GM08714 (cell line): ENCODE data around the gene TP53.
A peak's percentile ranks its signal among the peaks of the same experiment; 100 is the strongest.

ENCODE experiments used
- H3K4me3 ChIP-seq: fragments of 200-500 bp; sonication (Bioruptor generic); 2 replicates; pipeline ENCODE4 v1.5.1; 2014; ENCODE audit warnings: mild to moderate bottlenecking, low read length, inconsistent platforms
- ZNF274 ChIP-seq: IDR thresholded peaks from 2 replicates; pipeline ENCODE4 v1.6.1; 2012; ENCODE audit warnings: mild to moderate bottlenecking, low read depth, low read length

Gene TP53

GRCh38 chr17:7673239-7673638, 14.1 kb downstream of the TP53 start:
- H3K4me3 ChIP-seq, result no peak overlapping the region
- TF ChIP-seq ZNF274, result no peak

- TF ChIP-seq ZNF274, result no peak
- H3K4me3 ChIP-seq, result no peak overlapping the region
Observed at GRCh38 chr17:7668482-7668881, 18.8 kb downstream of the TP53 start.

GRCh38 chr17:7667656-7668406, 19.5 kb downstream of the TP53 start:
- no peak for TF ChIP-seq ZNF274
- no peak overlapping the region for H3K4me3 ChIP-seq

GRCh38 chr17:7656958-7657609, 30.2 kb downstream of the TP53 start:
- TF ChIP-seq ZNF274, result no peak
- H3K4me3 ChIP-seq, result no peak overlapping the region

GRCh38 chr17:7655541-7655840, 31.8 kb downstream of the TP53 start:
- TF ChIP-seq ZNF274, result no peak
- H3K4me3 ChIP-seq, result no peak overlapping the region

- H3K4me3 ChIP-seq, result no peak overlapping the region
- TF ChIP-seq ZNF274, result no peak
Observed at GRCh38 chr17:7654832-7655540, 32.3 kb downstream of the TP53 start.

GRCh38 chr17:7652388-7653356, 34.6 kb downstream of the TP53 start:
- TF ChIP-seq ZNF274, result no peak

GRCh38 chr17:7651665-7652387, 35.5 kb downstream of the TP53 start:
- H3K4me3 ChIP-seq, result no peak overlapping the region
- no peak for TF ChIP-seq ZNF274

More at GRCh38 chr17:7652388-7653356, 34.6 kb downstream of the TP53 start:
- no peak overlapping the region for H3K4me3 ChIP-seq

- TF ChIP-seq ZNF274, result no peak
- H3K4me3 ChIP-seq, result peak overlapping the region; percentile 43
Observed at GRCh38 chr17:7651097-7651664, 36.1 kb downstream of the TP53 start.

- TF ChIP-seq ZNF274, result no peak
- H3K4me3 ChIP-seq, result peak within 1 kb of the TSS; percentile 43
Observed at GRCh38 chr17:7650509-7651096, 36.7 kb downstream of the TP53 start, which contains the start of gene ATP1B2. Gene ATP1B2, plus strand, starts transcription at chr17:7650926. Its CDS starts 593 bp downstream, at chr17:7651519.

- TF ChIP-seq ZNF274, result no peak
- no peak overlapping the region for H3K4me3 ChIP-seq
Observed at GRCh38 chr17:7647018-7647417, 40.3 kb downstream of the TP53 start.

GRCh38 chr17:7646457-7646856, 40.8 kb downstream of the TP53 start:
- no peak overlapping the region for H3K4me3 ChIP-seq
- no peak for TF ChIP-seq ZNF274
